Gastrocnemius medialis (tissue), 4 donors: ENCODE results near the gene NR1I2. TPM values are rescaled to one million over a fixed set of nuclear protein-coding genes. Genes with fewer than 3 reads are reported as not detected.

ENCODE experiments used
- ATAC-seq, 2 donors: fragments of 150-250 bp; one replicate each; pipeline ENCODE4 v1.9.1; 2016
- DNase-seq, 2 donors: peaks; one replicate each; pipeline ENCODE4 v3.0.0-alpha.2; 2019
- H3K27ac ChIP-seq, 4 donors: fragments of 200-600 bp; sonication (generic); 1 replicate in 1 of 4; 2 replicates in 3 of 4; pipeline ENCODE4 v1.5.1; 2016 to 2018; ENCODE audit warnings: mild to moderate bottlenecking in 2 of 4, moderate library complexity in 1 of 4
- H3K27me3 ChIP-seq, 3 donors: fragments of 200-600 bp; sonication (generic) in 2 of 3; 1 replicate in 1 of 3; 2 replicates in 2 of 3; pipeline versions ENCODE4 v1.5.1 to v1.6.0; 2016 to 2019; ENCODE audit warnings: mild to moderate bottlenecking in 1 of 3, moderate library complexity in 1 of 3
- H3K36me3 ChIP-seq, 2 donors: fragments of 200-600 bp; sonication (generic) in 1 of 2; one replicate each; pipeline ENCODE4 v1.5.1; 2017 to 2018
- H3K4me1 ChIP-seq, 2 donors: fragments of 200-600 bp; sonication (generic) in 1 of 2; one replicate each; pipeline ENCODE4 v1.5.1; 2016 to 2017; ENCODE audit warnings: mild to moderate bottlenecking in 2 of 2
- H3K4me3 ChIP-seq, 4 donors: fragments of 200-600 bp; sonication (generic) in 3 of 4; 1 replicate in 1 of 4; 2 replicates in 3 of 4; pipeline ENCODE4 v1.5.1; 2016 to 2019; ENCODE audit warnings: mild to moderate bottlenecking in 2 of 4
- H3K9me3 ChIP-seq, 3 donors: fragments of 200-600 bp; sonication (generic) in 2 of 3; 1 replicate in 1 of 3; 2 replicates in 2 of 3; pipeline ENCODE4 v1.5.1; 2016 to 2019
- POLR2A ChIP-seq, 2 donors: fragments of 450-650 bp; IDR thresholded peaks; one replicate each; pipeline ENCODE4 v1.6.1; 2017; ENCODE audit warnings: antibody characterized with exemption in 2 of 2, mild to moderate bottlenecking in 2 of 2, moderate library complexity in 2 of 2
- in situ Hi-C, 4 donors: fragments of 200-750 bp; cut with MboI; loops; one replicate each; pipeline versions ENCODE4 v1.15.0 to v1.8.0; 2017; ENCODE audit warnings: low sequenced_read_pairs in 4 of 4
- intact Hi-C: fragments of 100-400 bp; cut with DNase I; formaldehyde crosslinking; loops from one replicate; pipeline ENCODE4 v1.15.1; 2023; ENCODE audit warnings: low total_unique reads
- total RNA-seq, 4 donors: library from RNA; depleted of rRNA; stranded (reverse); fragments of >200 nt; gene quantifications; one replicate each; pipeline versions ENCODE4 v1.1.0 to v1.2.3, GENCODE V29; 2016
- TF ChIP-seq, protein P1 (sequence below), 5 experiments: fragments of 450-650 bp in 3 of 5; fragments of 200-600 bp in 2 of 5; sonication (generic) in 2 of 5; IDR thresholded peaks in 4 of 5; conservative IDR thresholded peaks in 1 of 5; 1 replicate in 4 of 5; 2 replicates in 1 of 5; pipeline ENCODE4 v1.5.1; 2016 to 2019; ENCODE audit warnings: antibody characterized with exemption in 5 of 5, mild to moderate bottlenecking in 3 of 5, moderate library complexity in 3 of 5

Gene NR1I2
- total RNA-seq, 4 donors from 2014 or later: 0.17 to 0.18 TPM; not detected in 2

DNA sequence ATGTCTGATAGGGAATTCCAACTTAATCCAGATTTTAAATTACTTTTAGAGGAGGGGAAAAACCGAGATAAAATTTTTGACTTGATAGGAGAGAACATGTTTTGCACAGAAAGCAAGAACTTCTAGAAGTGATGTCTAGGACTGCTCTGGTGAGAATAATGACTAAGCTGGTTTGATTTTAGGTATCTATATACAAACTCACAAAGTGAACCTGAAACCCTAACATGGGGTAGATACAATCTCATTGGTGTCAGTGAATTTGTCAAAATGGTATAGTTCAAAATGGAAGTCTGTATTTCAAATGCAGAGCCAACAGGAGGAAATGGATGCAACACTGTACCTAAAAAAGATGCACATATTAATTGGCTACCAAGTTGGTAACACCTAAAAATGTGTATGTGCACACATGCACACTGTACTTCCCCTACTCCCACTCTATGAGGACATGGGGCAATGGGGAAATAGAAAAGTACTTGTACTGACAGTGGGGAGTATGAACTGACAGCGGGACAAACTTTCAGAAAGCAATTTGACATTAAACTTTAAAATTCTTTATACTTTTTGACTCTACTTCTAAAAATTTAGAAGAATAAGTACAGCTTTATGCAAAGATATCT, 53.0 kb downstream of the NR1I2 start:
- TF ChIP-seq, protein P1, sequence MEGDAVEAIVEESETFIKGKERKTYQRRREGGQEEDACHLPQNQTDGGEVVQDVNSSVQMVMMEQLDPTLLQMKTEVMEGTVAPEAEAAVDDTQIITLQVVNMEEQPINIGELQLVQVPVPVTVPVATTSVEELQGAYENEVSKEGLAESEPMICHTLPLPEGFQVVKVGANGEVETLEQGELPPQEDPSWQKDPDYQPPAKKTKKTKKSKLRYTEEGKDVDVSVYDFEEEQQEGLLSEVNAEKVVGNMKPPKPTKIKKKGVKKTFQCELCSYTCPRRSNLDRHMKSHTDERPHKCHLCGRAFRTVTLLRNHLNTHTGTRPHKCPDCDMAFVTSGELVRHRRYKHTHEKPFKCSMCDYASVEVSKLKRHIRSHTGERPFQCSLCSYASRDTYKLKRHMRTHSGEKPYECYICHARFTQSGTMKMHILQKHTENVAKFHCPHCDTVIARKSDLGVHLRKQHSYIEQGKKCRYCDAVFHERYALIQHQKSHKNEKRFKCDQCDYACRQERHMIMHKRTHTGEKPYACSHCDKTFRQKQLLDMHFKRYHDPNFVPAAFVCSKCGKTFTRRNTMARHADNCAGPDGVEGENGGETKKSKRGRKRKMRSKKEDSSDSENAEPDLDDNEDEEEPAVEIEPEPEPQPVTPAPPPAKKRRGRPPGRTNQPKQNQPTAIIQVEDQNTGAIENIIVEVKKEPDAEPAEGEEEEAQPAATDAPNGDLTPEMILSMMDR (IDR thresholded peaks at IDR 0.05 in 4 of 5, conservative IDR thresholded peaks at IDR 0.05 in 1 of 5): no peak
- TF ChIP-seq POLR2A (IDR thresholded peaks at IDR 0.05): no peak
- in situ Hi-C loops (no loop called here), intact Hi-C loops (no loop called here)
- Histone ChIP-seq H3K9me3 (no peaks in the 10 kb centered on the region), H3K27me3 (no peaks in the 10 kb centered on the region), H3K4me3 (no peak overlapping the region), H3K27ac (no peak overlapping the region), H3K36me3 (peaks cover 0 to 4% of the 10 kb centered on the region in 2 donors), H3K4me1 (peaks cover 2 to 7% of the 10 kb centered on the region in 2 donors)
- no peak for ATAC-seq
- DNase-seq: no peak

DNA sequence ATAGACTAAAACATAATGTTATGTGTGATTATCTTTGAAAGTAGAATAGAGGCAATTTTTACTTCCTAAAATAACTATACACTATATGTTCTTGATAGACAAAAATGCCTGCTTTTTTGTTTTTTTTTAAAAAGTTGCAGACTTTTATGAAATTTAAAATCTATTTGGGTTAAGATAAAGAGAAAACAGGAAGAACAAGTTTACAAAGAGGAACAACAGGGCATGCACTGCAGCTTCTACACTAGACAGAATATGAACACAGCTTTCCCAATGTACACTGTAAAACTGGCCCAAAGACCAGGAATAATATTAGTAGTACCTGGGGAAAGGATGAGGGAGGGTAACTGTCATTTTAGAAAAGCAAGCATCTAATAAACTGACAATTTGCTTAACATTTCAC, 53.7 kb downstream of the NR1I2 start:
- H3K4me1 ChIP-seq: peaks cover 3 to 6% of the 10 kb centered on the region in 2 donors
- H3K27me3 ChIP-seq: no peaks in the 10 kb centered on the region
- in situ Hi-C loops: no loop called here
- DNase-seq (no peak), ATAC-seq (no peak)
- TF ChIP-seq, protein P1 (IDR thresholded peaks at IDR 0.05 in 4 of 5, conservative IDR thresholded peaks at IDR 0.05 in 1 of 5): no peak
- TF ChIP-seq POLR2A (IDR thresholded peaks at IDR 0.05): no peak
- no peaks in the 10 kb centered on the region for H3K9me3 ChIP-seq
- H3K36me3 ChIP-seq: peaks cover 0 to 4% of the 10 kb centered on the region in 2 donors
- H3K4me3 ChIP-seq: no peak overlapping the region
- no peak overlapping the region for H3K27ac ChIP-seq
- intact Hi-C loops: no loop called here

DNA sequence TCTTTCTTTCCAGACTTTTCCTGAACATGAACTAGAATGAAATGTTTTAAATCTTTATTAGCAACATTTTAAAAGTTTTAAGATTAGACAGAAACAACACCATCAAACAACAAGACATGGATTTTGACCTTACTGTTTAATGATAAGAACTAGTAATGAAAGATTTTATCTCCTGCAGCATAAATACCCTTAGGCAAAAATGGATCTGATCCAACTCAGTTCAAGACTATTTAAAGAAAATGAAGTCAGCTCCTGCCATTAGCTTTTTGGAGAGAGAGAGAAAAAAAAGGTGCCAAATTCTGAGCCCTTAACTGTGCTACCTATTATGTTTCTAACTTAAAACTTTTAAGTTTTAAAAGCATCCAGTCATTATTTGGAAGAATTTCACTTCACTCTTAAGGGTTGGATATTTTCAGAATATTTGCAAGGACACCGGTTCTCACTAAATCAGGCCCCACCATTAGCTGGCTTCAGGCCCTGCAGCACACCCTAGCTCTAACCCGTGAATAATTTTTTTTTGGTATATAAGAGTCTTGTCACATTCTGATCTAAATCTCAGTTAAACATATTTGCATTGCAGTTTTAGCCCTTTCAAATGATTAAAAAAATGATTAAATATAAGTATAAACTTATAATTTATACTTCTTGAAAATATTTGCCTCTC, 60.0 kb downstream of the NR1I2 start:
- Histone ChIP-seq H3K9me3 (no peaks in the 10 kb centered on the region), H3K4me3 (no peak overlapping the region), H3K36me3 (no peaks in the 10 kb centered on the region), H3K27ac (peak overlapping the region in 3 of 4 donors; percentile 13 to 60 (median 15)), H3K4me1 (peaks cover 25 to 27% of the 10 kb centered on the region in 2 donors), H3K27me3 (no peaks in the 10 kb centered on the region)
- DNase-seq (no peak), ATAC-seq (no peak)
- TF ChIP-seq POLR2A (IDR thresholded peaks at IDR 0.05): no peak
- TF ChIP-seq, protein P1 (IDR thresholded peaks at IDR 0.05 in 4 of 5, conservative IDR thresholded peaks at IDR 0.05 in 1 of 5): no peak
- in situ Hi-C loops (no loop called here), intact Hi-C loops (no loop called here)

DNA sequence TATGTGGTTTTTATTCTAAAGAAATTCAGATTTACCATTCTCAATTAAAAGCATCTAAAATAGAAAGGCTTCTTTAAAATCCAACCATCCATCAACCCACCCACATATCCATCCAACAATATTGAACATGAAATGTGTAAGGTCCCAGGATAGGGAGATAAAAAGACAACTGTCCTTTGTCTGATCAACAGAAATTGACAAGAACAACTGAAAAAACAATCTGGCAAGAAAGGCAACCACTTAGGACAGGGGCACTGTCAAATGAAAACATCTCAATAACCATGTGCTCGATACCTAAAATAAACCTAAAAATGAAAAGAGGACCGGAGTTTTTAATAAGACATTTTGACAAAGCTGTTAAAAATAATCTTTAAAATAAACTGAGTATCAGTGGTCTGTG, 67.2 kb downstream of the NR1I2 start:
- Histone ChIP-seq H3K27me3 (no peaks in the 10 kb centered on the region), H3K4me1 (peaks cover 0 to 15% of the 10 kb centered on the region in 2 donors), H3K9me3 (no peaks in the 10 kb centered on the region), H3K4me3 (no peak overlapping the region), H3K36me3 (no peaks in the 10 kb centered on the region), H3K27ac (no peak overlapping the region)
- DNase-seq (no peak), ATAC-seq (no peak)
- intact Hi-C loops (no loop called here), in situ Hi-C loops (no loop called here)
- TF ChIP-seq POLR2A (IDR thresholded peaks at IDR 0.05): no peak
- TF ChIP-seq, protein P1 (IDR thresholded peaks at IDR 0.05 in 4 of 5, conservative IDR thresholded peaks at IDR 0.05 in 1 of 5): no peak
